GM18870 (cell line): Measurements from ENCODE around the gene TLL1.

Experiments used
- ATAC-seq: cut with Tn5 transposase; IDR thresholded peaks from one replicate; pipeline ENCODE4 v1.9.1; 2021; ENCODE audit warnings: moderate library complexity; ENCODE audit not compliant: unreplicated experiment

TLL1 gene

GRCh38 chr4:165879641-165880040, 6.6 kb downstream of the TLL1 start:
- no peak for ATAC-seq

GRCh38 chr4:165894159-165894558, 21.1 kb downstream of the TLL1 start:
- no peak for ATAC-seq

- ATAC-seq = no peak
These were observed 32.5 kb downstream of the TLL1 start for GRCh38 chr4:165905405-165906027.

- ATAC-seq = no peak
These were observed 33.2 kb downstream of the TLL1 start for GRCh38 chr4:165906272-165906671.

- ATAC-seq = no peak
These were observed 36.9 kb downstream of the TLL1 start for GRCh38 chr4:165909947-165910346.

- no peak for ATAC-seq
These were observed 42.2 kb downstream of the TLL1 start for GRCh38 chr4:165915215-165915614.

GRCh38 chr4:165921546-165921945, 48.5 kb downstream of the TLL1 start:
- no peak for ATAC-seq

GRCh38 chr4:165922747-165923146, 49.7 kb downstream of the TLL1 start:
- ATAC-seq = no peak

- no peak for ATAC-seq
These were observed 53.3 kb downstream of the TLL1 start for GRCh38 chr4:165926307-165926706.

GRCh38 chr4:165927366-165927765, 54.3 kb downstream of the TLL1 start:
- ATAC-seq = no peak

GRCh38 chr4:165927815-165928214, 54.8 kb downstream of the TLL1 start:
- no peak for ATAC-seq

GRCh38 chr4:165928601-165929000, 55.6 kb downstream of the TLL1 start:
- ATAC-seq = no peak

- no peak for ATAC-seq
These were observed 56.6 kb downstream of the TLL1 start for GRCh38 chr4:165929662-165930061.

- ATAC-seq = no peak
These were observed 58.7 kb downstream of the TLL1 start for GRCh38 chr4:165931741-165932140.

GRCh38 chr4:165944900-165945299, 71.9 kb downstream of the TLL1 start:
- no peak for ATAC-seq

- no peak for ATAC-seq
These were observed 73.0 kb downstream of the TLL1 start for GRCh38 chr4:165945991-165946390.

- no peak for ATAC-seq
These were observed 74.0 kb downstream of the TLL1 start for GRCh38 chr4:165947019-165947418.

GRCh38 chr4:165953181-165953580, 80.1 kb downstream of the TLL1 start:
- ATAC-seq = no peak

- ATAC-seq = no peak
These were observed 90.6 kb downstream of the TLL1 start for GRCh38 chr4:165963621-165964020.

GRCh38 chr4:165964591-165964990, 91.6 kb downstream of the TLL1 start:
- no peak for ATAC-seq

GRCh38 chr4:165965503-165965902, 92.5 kb downstream of the TLL1 start:
- ATAC-seq = no peak

- no peak for ATAC-seq
These were observed 93.8 kb downstream of the TLL1 start for GRCh38 chr4:165966833-165967232.

GRCh38 chr4:165967486-165967885, 94.4 kb downstream of the TLL1 start:
- ATAC-seq = no peak
